ENCODE data around the gene TECTB. TPM values are rescaled to one million over a fixed set of nuclear protein-coding genes. Genes with fewer than 3 reads are reported as not detected.

The TECTB gene
- total RNA-seq, 2 experiments from 2014 or later: not detected

GRCh38 chr10:112294169-112294568 is 11.0 kb downstream of the TECTB start:
- no peaks in the 10 kb centered on the region for H3K36me3 ChIP-seq (ENCODE audit: insufficient read depth, low read length)
- H3K27ac ChIP-seq (ENCODE audit: low read depth in 1 of 2, low read length in 2 of 2): no peak overlapping the region
- ATAC-seq (ENCODE audit: poor library complexity): no peak
- no peak for DNase-seq
- no peaks in the 10 kb centered on the region for H3K9me3 ChIP-seq (ENCODE audit: control insufficient read depth in 1 of 2, insufficient read depth in 1 of 2, low read length in 2 of 2)
- intact Hi-C loops (cut with DNase I, micrococcal nuclease): no loop called here
- H3K4me3 ChIP-seq (ENCODE audit: low read length): no peak overlapping the region
- no peaks in the 10 kb centered on the region for H3K27me3 ChIP-seq (ENCODE audit: control insufficient read depth in 1 of 2, insufficient read depth in 2 of 2, low read length in 2 of 2)
- no peak for TF ChIP-seq CTCF (IDR thresholded peaks at IDR 0.05)
- no peaks in the 10 kb centered on the region for H3K27me3 Mint-ChIP-seq
- H3K36me3 Mint-ChIP-seq (ENCODE audit: low read depth): no peaks in the 10 kb centered on the region
- no peak overlapping the region for H3K4me3 Mint-ChIP-seq
- ChIA-PET POLR2A (no interaction called here), CTCF (interaction anchor here (1.6 kb wide), 1 partner anchor 14 kb away, joined by 3 read pairs; no protein-coding TSS in a partner anchor)
- H3K4me1 Mint-ChIP-seq (ENCODE audit: low read depth): no peaks in the 10 kb centered on the region
- H3K9me3 Mint-ChIP-seq: no peaks in the 10 kb centered on the region
- no peak overlapping the region for H3K27ac Mint-ChIP-seq
- no peaks in the 10 kb centered on the region for H3K4me1 ChIP-seq (ENCODE audit: insufficient read depth, low read length)

- no peak for DNase-seq
- no peaks in the 10 kb centered on the region for H3K9me3 Mint-ChIP-seq
- H3K36me3 ChIP-seq (ENCODE audit: insufficient read depth, low read length): no peaks in the 10 kb centered on the region
- no peak overlapping the region for H3K4me3 ChIP-seq (ENCODE audit: low read length)
- H3K27me3 ChIP-seq (ENCODE audit: control insufficient read depth in 1 of 2, insufficient read depth in 2 of 2, low read length in 2 of 2): no peaks in the 10 kb centered on the region
- H3K4me3 Mint-ChIP-seq: no peak overlapping the region
- no peak overlapping the region for H3K27ac ChIP-seq (ENCODE audit: low read depth in 1 of 2, low read length in 2 of 2)
- ATAC-seq (ENCODE audit: poor library complexity): no peak
- POLR2A ChIA-PET: no interaction called here
- no peaks in the 10 kb centered on the region for H3K4me1 Mint-ChIP-seq (ENCODE audit: low read depth)
- H3K4me1 ChIP-seq (ENCODE audit: insufficient read depth, low read length): no peaks in the 10 kb centered on the region
- no peaks in the 10 kb centered on the region for H3K27me3 Mint-ChIP-seq
- TF ChIP-seq CTCF (IDR thresholded peaks at IDR 0.05): no peak
- no peaks in the 10 kb centered on the region for H3K9me3 ChIP-seq (ENCODE audit: control insufficient read depth in 1 of 2, insufficient read depth in 1 of 2, low read length in 2 of 2)
- intact Hi-C loops (cut with DNase I, micrococcal nuclease): no loop called here
- CTCF ChIA-PET: no interaction called here
- no peak overlapping the region for H3K27ac Mint-ChIP-seq
- no peaks in the 10 kb centered on the region for H3K36me3 Mint-ChIP-seq (ENCODE audit: low read depth)
These were observed 12.9 kb downstream of the TECTB start for GRCh38 chr10:112295853-112296830.

- H3K36me3 ChIP-seq (ENCODE audit: insufficient read depth, low read length): no peaks in the 10 kb centered on the region
- no peak for TF ChIP-seq CTCF (IDR thresholded peaks at IDR 0.05)
- no peaks in the 10 kb centered on the region for H3K4me1 ChIP-seq (ENCODE audit: insufficient read depth, low read length)
- no peak overlapping the region for H3K4me3 ChIP-seq (ENCODE audit: low read length)
- no peak overlapping the region for H3K27ac ChIP-seq (ENCODE audit: low read depth in 1 of 2, low read length in 2 of 2)
- intact Hi-C loops (cut with DNase I, micrococcal nuclease): no loop called here
- Mint-ChIP-seq H3K4me3 (no peak overlapping the region), H3K9me3 (no peaks in the 10 kb centered on the region), H3K27me3 (no peaks in the 10 kb centered on the region), H3K27ac (no peak overlapping the region), H3K4me1 (ENCODE audit: low read depth) (no peaks in the 10 kb centered on the region), H3K36me3 (ENCODE audit: low read depth) (no peaks in the 10 kb centered on the region)
- no peak for DNase-seq
- ChIA-PET POLR2A (no interaction called here), CTCF (no interaction called here)
- no peaks in the 10 kb centered on the region for H3K9me3 ChIP-seq (ENCODE audit: control insufficient read depth in 1 of 2, insufficient read depth in 1 of 2, low read length in 2 of 2)
- ATAC-seq (ENCODE audit: poor library complexity): no peak
- H3K27me3 ChIP-seq (ENCODE audit: control insufficient read depth in 1 of 2, insufficient read depth in 2 of 2, low read length in 2 of 2): no peaks in the 10 kb centered on the region
These were observed 13.7 kb downstream of the TECTB start for GRCh38 chr10:112296908-112297331.
